ENCODE data around the gene OOSP4B. TPM values are rescaled to one million over a fixed set of nuclear protein-coding genes. Genes with fewer than 3 reads are reported as not detected.

The OOSP4B gene
- total and polyA plus RNA-seq, 2 of the 8 experiments (the other 6 are each of a cell fraction or from before 2014, with no cell fraction given): not detected

GRCh38 chr11:60080535-60080934 is 63.6 kb downstream of the OOSP4B start:
- H2BK12ac ChIP-seq (ENCODE audit: low read depth, low read length): no peak overlapping the region
- no peaks in the 10 kb centered on the region for H3K27me3 ChIP-seq (replicated peaks in 1 of 4; ENCODE audit: control insufficient read depth in 3 of 4, extremely low read depth in 1 of 4, insufficient read depth in 3 of 4, low read length in 3 of 4)
- no peaks in the 10 kb centered on the region for H3K23me2 ChIP-seq (ENCODE audit: low read depth, low read length)
- no peak overlapping the region for H2AFZ ChIP-seq (ENCODE audit: low read length)
- no peak overlapping the region for H3K4me3 ChIP-seq (ENCODE audit: extremely low read depth in 1 of 4, insufficient read depth in 2 of 4, low read depth in 3 of 4, low read length in 4 of 4)
- no peak overlapping the region for H3K27ac ChIP-seq (ENCODE audit: low read depth, low read length)
- H2BK5ac ChIP-seq (ENCODE audit: low read depth, low read length): no peak overlapping the region
- peaks cover 0 to 3% of the 10 kb centered on the region in 2 experiments; a peak in 1 of 4 replicates for H3K9me3 ChIP-seq (ENCODE audit: insufficient read depth in 2 of 2, low read depth in 1 of 2, low read length in 1 of 2)
- H2BK15ac ChIP-seq (ENCODE audit: low read length): no peak overlapping the region
- H3K79me1 ChIP-seq (ENCODE audit: low read depth, low read length): no peaks in the 10 kb centered on the region
- FAIRE-seq: no peak
- H3K23ac ChIP-seq (ENCODE audit: insufficient read length): no peak overlapping the region
- no peak overlapping the region for H3K9ac ChIP-seq (replicated peaks in 1 of 4; ENCODE audit: extremely low read depth in 1 of 4, low read depth in 3 of 4, low read length in 3 of 4)
- 90% methylated on average over 3 of the region's 3 CpGs; no CpG with 5 or more reads in 1 of the 2 experiments for WGBS, 2 experiments (ENCODE audit: extremely low coverage in 1 of 2, insufficient coverage in 1 of 2, insufficient read length in 1 of 2, insufficient replicate concordance in 2 of 2, low coverage in 1 of 2, low lambda C conversion rate in 2 of 2, missing lambda C conversion rate in 1 of 2)
- no peak overlapping the region for H3K18ac ChIP-seq (ENCODE audit: extremely low read depth, low read length)
- no peak for DNase-seq (ENCODE audit: low read depth in 1 of 2, low spot score in 2 of 2)
- no peaks in the 10 kb centered on the region for H3K79me2 ChIP-seq (ENCODE audit: control insufficient read depth in 1 of 2, insufficient read depth in 2 of 2, low read length in 2 of 2)
- no peak overlapping the region for H3K14ac ChIP-seq (ENCODE audit: insufficient read length)
- no peaks in the 10 kb centered on the region for H3K4me1 ChIP-seq (replicated peaks in 1 of 4; ENCODE audit: control insufficient read depth in 3 of 4, insufficient read depth in 4 of 4, low read length in 3 of 4)
- H2BK20ac ChIP-seq (ENCODE audit: low read length): no peak overlapping the region
- CTCF ChIA-PET (ENCODE audit: partially characterized antibody): no interaction called here
- no peak overlapping the region for H3K4ac ChIP-seq (replicated peaks; ENCODE audit: insufficient read length, low read depth, low read length)
- no peak overlapping the region for H3K56ac ChIP-seq (replicated peaks; ENCODE audit: insufficient read length, low read depth, low read length)
- H3K36me3 ChIP-seq (ENCODE audit: control insufficient read depth in 2 of 4, insufficient read depth in 4 of 4, low read length in 3 of 4): no peaks in the 10 kb centered on the region
- H2AK5ac ChIP-seq (ENCODE audit: low read depth, low read length): no peak overlapping the region
- H4K91ac ChIP-seq (replicated peaks; ENCODE audit: insufficient read length, low read length): no peak overlapping the region
- H4K20me1 ChIP-seq (replicated peaks in 1 of 2; ENCODE audit: control insufficient read depth in 1 of 2, insufficient read depth in 2 of 2, low read length in 2 of 2): no peaks in the 10 kb centered on the region
- no peak overlapping the region for H4K8ac ChIP-seq (ENCODE audit: extremely low read depth, insufficient read depth, low read length)
- H4K5ac ChIP-seq (ENCODE audit: insufficient read length, low read depth, low read length): no peak overlapping the region
- no peak for TF ChIP-seq USF2 (IDR thresholded peaks at IDR 0.05; ENCODE audit: low read length)
- TF ChIP-seq RAD21 (IDR thresholded peaks at IDR 0.05 in 1 of 2, conservative IDR thresholded peaks at IDR 0.05 in 1 of 2; ENCODE audit: low read depth in 2 of 2, low read length in 2 of 2): no peak
- TF ChIP-seq HDAC6 (IDR thresholded peaks at IDR 0.05; ENCODE audit: low read depth, low read length): no peak
- no peak for TF ChIP-seq MAX (IDR thresholded peaks at IDR 0.05)
- no peak for TF ChIP-seq POU5F1 (IDR thresholded peaks at IDR 0.05; ENCODE audit: low read depth, low read length)
- no peak for TF ChIP-seq KDM4A (IDR thresholded peaks at IDR 0.05; ENCODE audit: low read depth, low read length, severe bottlenecking)
- no peak for TF ChIP-seq EGR1 (IDR thresholded peaks at IDR 0.05; ENCODE audit: borderline replicate concordance, low read depth, low read length)
- no peak for TF ChIP-seq SRF (IDR thresholded peaks at IDR 0.05; ENCODE audit: low read depth, low read length)
- H3K4me2 ChIP-seq (ENCODE audit: insufficient read depth in 1 of 2, low read depth in 2 of 2, low read length in 2 of 2): no peak overlapping the region
- POLR2A ChIA-PET (ENCODE audit: partially characterized antibody): no interaction called here
- no peak overlapping the region for H2BK120ac ChIP-seq (replicated peaks; ENCODE audit: low read depth, low read length)

All from H1 (cell line).